GM19468 (cell line): ENCODE measurements around the gene OR6N1.

Source experiments
- ATAC-seq: cut with Tn5 transposase; IDR thresholded peaks from one replicate; pipeline ENCODE4 v1.9.1; 2021; ENCODE audit warnings: mild to moderate bottlenecking, moderate library complexity, moderate number of reproducible peaks; ENCODE audit not compliant: unreplicated experiment; ENCODE audit errors: extremely low read depth

Gene OR6N1

GRCh38 chr1:158771950-158772866 lies at the start of gene OR6N1:
OR6N1 (minus strand) TSS chr1:158772195; CDS start chr1:158766682, 5,513 bp downstream.
- no peak for ATAC-seq

GRCh38 chr1:158821723-158822122 lies 49.7 kb upstream of the OR6N1 start:
- no peak for ATAC-seq

- no peak for ATAC-seq
Observed at GRCh38 chr1:158819461-158820443, 47.8 kb upstream of the OR6N1 start.

GRCh38 chr1:158818975-158819431 lies 47.0 kb upstream of the OR6N1 start:
- ATAC-seq: no peak

GRCh38 chr1:158818560-158818959 lies 46.6 kb upstream of the OR6N1 start:
- no peak for ATAC-seq

- ATAC-seq: no peak
Observed at GRCh38 chr1:158814970-158815369, 43.0 kb upstream of the OR6N1 start.

- no peak for ATAC-seq
Observed at GRCh38 chr1:158813164-158813563, 41.2 kb upstream of the OR6N1 start.

GRCh38 chr1:158812336-158812735 lies 40.3 kb upstream of the OR6N1 start:
- ATAC-seq: no peak

- ATAC-seq: no peak
Observed at GRCh38 chr1:158810311-158810710, 38.3 kb upstream of the OR6N1 start.

GRCh38 chr1:158809862-158810261 lies 37.9 kb upstream of the OR6N1 start:
- ATAC-seq: no peak

- ATAC-seq: no peak
Observed at GRCh38 chr1:158809256-158809655, 37.3 kb upstream of the OR6N1 start.

- no peak for ATAC-seq
Observed at GRCh38 chr1:158806916-158807536, 35.0 kb upstream of the OR6N1 start.

- ATAC-seq: no peak
Observed at GRCh38 chr1:158803678-158804077, 31.7 kb upstream of the OR6N1 start.

GRCh38 chr1:158801396-158801795 lies 29.4 kb upstream of the OR6N1 start:
- ATAC-seq: no peak

- no peak for ATAC-seq
Observed at GRCh38 chr1:158800526-158800925, 28.5 kb upstream of the OR6N1 start.

GRCh38 chr1:158799689-158800088 lies 27.7 kb upstream of the OR6N1 start:
- no peak for ATAC-seq

GRCh38 chr1:158798531-158798930 lies 26.5 kb upstream of the OR6N1 start:
- ATAC-seq: no peak

GRCh38 chr1:158794247-158794646 lies 22.3 kb upstream of the OR6N1 start:
- ATAC-seq: no peak

GRCh38 chr1:158793604-158794003 lies 21.6 kb upstream of the OR6N1 start:
- peak; percentile 46 for ATAC-seq

- ATAC-seq: no peak
Observed at GRCh38 chr1:158781104-158781503, 9.1 kb upstream of the OR6N1 start, which contains the start of gene OR6N2. OR6N2 (minus strand) TSS chr1:158781204; CDS start chr1:158777635, 3,569 bp downstream.
